HEK293T (cell line): ENCODE measurements around the gene GATAD1.

Experiments
- CTCF ChIA-PET: fragments of 350-600 bp; formaldehyde crosslinking; extraction: SDS; loops from one replicate; lab custom pipeline; 2021; ENCODE audit warnings: antibody characterized with exemption, inconsistent platforms; lab: Yijun Ruan, JAX
- POLR2A ChIA-PET: fragments of 350-600 bp; formaldehyde crosslinking; extraction: SDS; loops from one replicate; lab custom pipeline; 2020; ENCODE audit warnings: antibody characterized with exemption, inconsistent platforms; lab: Yijun Ruan, JAX
- DNase-seq: peaks from one replicate; pipeline ENCODE4 v3.0.0; 2012; ENCODE audit warnings: mixed read lengths; ENCODE audit errors: extremely low spot score
- ARNT ChIP-seq: fragments of 450-650 bp; IDR thresholded peaks from 2 replicates; pipeline ENCODE4 v1.6.1; 2017; ENCODE audit warnings: mild to moderate bottlenecking
- BHLHE40 ChIP-seq: fragments of 450-650 bp; IDR thresholded peaks from 2 replicates; pipeline ENCODE4 v1.6.1; 2016; ENCODE audit warnings: mild to moderate bottlenecking, moderate library complexity, borderline replicate concordance
- CTBP1 ChIP-seq: fragments of 450-650 bp; IDR thresholded peaks from 2 replicates; pipeline ENCODE4 v1.6.1; 2016; ENCODE audit warnings: borderline replicate concordance
- ELF4 ChIP-seq: fragments of 450-650 bp; IDR thresholded peaks from 2 replicates; pipeline ENCODE4 v1.6.1; 2017; ENCODE audit warnings: antibody characterized with exemption
- FOXA1 ChIP-seq: fragments of 450-650 bp; IDR thresholded peaks from 2 replicates; pipeline ENCODE4 v1.6.1; 2016; ENCODE audit warnings: mild to moderate bottlenecking
- FOXK2 ChIP-seq: fragments of 450-650 bp; IDR thresholded peaks from 2 replicates; pipeline ENCODE4 v1.6.1; 2016; ENCODE audit warnings: mild to moderate bottlenecking
- FOXM1 ChIP-seq: fragments of 450-650 bp; IDR thresholded peaks from 2 replicates; pipeline ENCODE4 v1.6.1; 2017; ENCODE audit warnings: mild to moderate bottlenecking, borderline replicate concordance
- HDGF ChIP-seq: fragments of 450-650 bp; IDR thresholded peaks from 2 replicates; pipeline ENCODE4 v1.6.1; 2017; ENCODE audit warnings: antibody characterized with exemption, borderline replicate concordance
- L3MBTL2 ChIP-seq: fragments of 450-650 bp; conservative IDR thresholded peaks from 2 replicates; pipeline ENCODE4 v1.6.1; 2016; ENCODE audit warnings: mild to moderate bottlenecking
- LEF1 ChIP-seq: fragments of 450-650 bp; IDR thresholded peaks from 2 replicates; pipeline ENCODE4 v1.6.1; 2017; ENCODE audit warnings: mild to moderate bottlenecking, borderline replicate concordance
- NFRKB ChIP-seq: fragments of 450-650 bp; IDR thresholded peaks from 2 replicates; pipeline ENCODE4 v1.6.1; 2016; ENCODE audit warnings: mild to moderate bottlenecking, moderate library complexity
- SP1 ChIP-seq: fragments of 450-650 bp; IDR thresholded peaks from 2 replicates; pipeline ENCODE4 v1.6.1; 2017
- SUZ12 ChIP-seq: fragments of 450-650 bp; IDR thresholded peaks from 2 replicates; pipeline ENCODE4 v1.6.1; 2016; ENCODE audit warnings: mild to moderate bottlenecking
- TARDBP ChIP-seq: fragments of 450-650 bp; IDR thresholded peaks from 2 replicates; pipeline ENCODE4 v1.6.1; 2016
- ZNF384 ChIP-seq: fragments of 450-650 bp; IDR thresholded peaks from 2 replicates; pipeline ENCODE4 v1.6.1; 2016
- TF ChIP-seq, protein P1 (sequence below): fragments of 450-650 bp; IDR thresholded peaks from 2 replicates; pipeline ENCODE4 v1.6.1; 2016

The GATAD1 gene

GRCh38 chr7:92447345-92448204, at the start of gene GATAD1:
Gene GATAD1, plus strand, starts transcription at chr7:92447482. Its CDS starts 248 bp downstream, at chr7:92447730.
- TF ChIP-seq FOXA1 (no peak), SUZ12 (no peak), BHLHE40 (no peak), ZNF384 (no peak), FOXM1 (no peak), SP1 (no peak), ARNT (no peak), HDGF (no peak), L3MBTL2 (0 out of 2 replicates have a peak, but pooled peaks have one; percentile 0), FOXK2 (no peak), NFRKB (no peak), CTBP1 (no peak), LEF1 (no peak), TARDBP (no peak), ELF4 (peak; percentile 76)
- TF ChIP-seq, protein P1, sequence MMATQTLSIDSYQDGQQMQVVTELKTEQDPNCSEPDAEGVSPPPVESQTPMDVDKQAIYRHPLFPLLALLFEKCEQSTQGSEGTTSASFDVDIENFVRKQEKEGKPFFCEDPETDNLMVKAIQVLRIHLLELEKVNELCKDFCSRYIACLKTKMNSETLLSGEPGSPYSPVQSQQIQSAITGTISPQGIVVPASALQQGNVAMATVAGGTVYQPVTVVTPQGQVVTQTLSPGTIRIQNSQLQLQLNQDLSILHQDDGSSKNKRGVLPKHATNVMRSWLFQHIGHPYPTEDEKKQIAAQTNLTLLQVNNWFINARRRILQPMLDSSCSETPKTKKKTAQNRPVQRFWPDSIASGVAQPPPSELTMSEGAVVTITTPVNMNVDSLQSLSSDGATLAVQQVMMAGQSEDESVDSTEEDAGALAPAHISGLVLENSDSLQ, result no peak
- CTCF ChIA-PET, result interaction anchor here (0.6 to 2.0 kb wide), 12 partner anchors 14 to 618 kb away, joined by 3 to 16 read pairs (median 4); partner anchors contain the start of genes CYP51A1, PEX1 and RBM48
- POLR2A ChIA-PET, result interaction anchor here (0.5 to 2.6 kb wide), 23 partner anchors 11 to 1739 kb away, joined by 3 to 22 read pairs (median 4); partner anchors contain the start of genes ANKIB1, CYP51A1, KRIT1 and LRRD1
- peak; percentile 94 for DNase-seq

DNA sequence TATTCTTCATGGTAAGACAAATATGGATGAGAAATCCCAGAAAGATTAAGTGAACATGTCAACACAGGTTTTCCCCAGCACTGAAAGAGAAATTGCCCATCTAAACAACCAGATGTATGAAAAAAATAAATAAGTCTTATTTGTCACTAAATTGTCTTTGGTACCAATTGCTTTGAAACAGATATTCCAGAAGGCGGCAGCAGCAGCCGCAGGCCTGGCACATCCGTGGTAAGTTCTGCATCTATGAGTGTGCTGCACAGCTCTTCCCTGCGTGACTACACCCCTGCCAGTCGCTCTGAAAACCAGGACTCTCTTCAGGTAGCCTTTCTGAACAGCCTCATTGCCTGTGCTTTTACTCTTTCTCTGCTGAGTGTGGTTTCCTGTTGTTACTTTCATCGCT, 49.7 kb upstream of the GATAD1 start:
- ChIA-PET CTCF (no interaction called here), POLR2A (no interaction called here)
- no peak for TF ChIP-seq TARDBP
- no peak for TF ChIP-seq SUZ12
- TF ChIP-seq NFRKB, result no peak
- TF ChIP-seq HDGF, result no peak
- TF ChIP-seq FOXM1, result no peak
- TF ChIP-seq BHLHE40, result no peak
- no peak for TF ChIP-seq ARNT
- TF ChIP-seq, protein P1, result no peak
- TF ChIP-seq CTBP1, result no peak
- TF ChIP-seq ZNF384, result no peak
- TF ChIP-seq FOXK2, result no peak
- no peak for TF ChIP-seq L3MBTL2
- no peak for TF ChIP-seq LEF1
- TF ChIP-seq FOXA1, result no peak
- no peak for TF ChIP-seq SP1
- no peak for TF ChIP-seq ELF4
- no peak for DNase-seq

- POLR2A ChIA-PET, result no interaction called here
- DNase-seq, result no peak
- CTCF ChIA-PET, result no interaction called here
- TF ChIP-seq FOXM1, result no peak
- TF ChIP-seq L3MBTL2, result no peak
- TF ChIP-seq FOXA1, result no peak
- no peak for TF ChIP-seq ELF4
- TF ChIP-seq BHLHE40, result no peak
- no peak for TF ChIP-seq LEF1
- TF ChIP-seq SUZ12, result no peak
- TF ChIP-seq CTBP1, result no peak
- no peak for TF ChIP-seq SP1
- no peak for TF ChIP-seq ARNT
- no peak for TF ChIP-seq HDGF
These were observed 47.3 kb upstream of the GATAD1 start for GRCh38 chr7:92400013-92400412.

DNA sequence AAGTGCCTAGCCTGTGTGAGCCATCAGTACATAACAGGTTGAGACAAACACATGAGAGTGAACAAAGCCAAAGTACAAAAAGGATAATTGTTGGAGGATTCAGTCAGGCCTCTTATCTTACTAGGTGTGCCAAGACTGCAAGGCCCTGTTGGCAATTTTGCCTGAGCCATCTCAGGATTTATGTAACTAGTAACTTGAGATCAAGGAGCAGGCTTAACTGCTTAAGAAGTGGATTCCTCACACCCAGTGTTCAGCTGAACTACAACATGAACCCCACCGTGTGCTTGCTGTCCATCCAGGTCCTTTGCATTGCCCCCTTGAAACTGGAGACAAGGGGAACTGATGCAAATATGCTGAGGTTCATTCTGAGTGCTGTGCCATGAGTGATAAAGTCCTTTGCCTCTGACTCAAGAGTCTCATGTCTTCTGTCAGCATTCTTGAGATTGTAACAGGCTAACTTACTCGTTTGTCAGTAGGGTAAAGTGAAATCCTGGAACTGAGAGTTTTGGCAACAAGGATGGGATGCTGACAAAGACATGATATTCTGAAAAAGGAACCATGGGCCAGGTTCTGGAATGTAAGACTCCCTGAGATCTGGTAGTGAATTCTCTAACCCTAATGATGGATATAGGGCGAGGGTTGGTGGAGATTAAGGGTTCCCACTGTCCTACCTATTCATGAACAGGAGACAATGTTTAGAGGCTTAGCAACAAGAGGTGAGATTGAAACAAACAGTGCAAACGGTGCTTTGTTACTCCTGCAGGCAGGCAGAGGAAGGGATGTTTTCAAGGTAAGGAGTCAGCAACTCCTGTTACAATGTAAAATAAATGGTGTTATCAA, 44.1 kb upstream of the GATAD1 start:
- ChIA-PET CTCF (no interaction called here), POLR2A (no interaction called here)
- no peak for DNase-seq
- TF ChIP-seq SP1 (no peak), SUZ12 (no peak), FOXA1 (no peak), BHLHE40 (no peak), ZNF384 (no peak), HDGF (no peak), NFRKB (no peak)

DNA sequence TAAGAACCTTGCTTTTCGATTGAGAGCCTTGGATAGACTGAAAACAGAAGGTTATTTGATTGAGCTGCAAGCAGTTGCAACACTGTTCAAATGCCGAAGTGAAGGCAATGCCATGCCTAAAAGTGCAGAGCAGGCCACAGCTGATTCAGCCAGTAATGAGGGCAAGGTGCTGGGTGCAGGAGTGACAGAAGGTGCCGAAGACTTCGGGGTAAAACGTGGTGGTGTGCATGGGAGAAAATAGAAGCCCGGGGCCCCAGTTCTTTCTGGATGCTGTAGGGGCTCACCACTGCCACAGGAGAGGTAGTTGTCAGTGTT, 43.6 kb upstream of the GATAD1 start:
- POLR2A ChIA-PET, result no interaction called here
- CTCF ChIA-PET, result no interaction called here
- no peak for DNase-seq
- TF ChIP-seq FOXK2 (no peak), NFRKB (no peak), LEF1 (no peak), L3MBTL2 (no peak), BHLHE40 (no peak), FOXA1 (no peak), SUZ12 (no peak), CTBP1 (no peak), SP1 (no peak), ELF4 (no peak), ARNT (no peak), HDGF (no peak), ZNF384 (no peak), FOXM1 (no peak), TARDBP (no peak)
- TF ChIP-seq, protein P1, result no peak
